Activated T-helper 1 cell treated with Interleukin-2 at 50 U/mL for 16 hours (primary cell): ENCODE measurements around the gene MINDY3.

Source experiments
- DNase-seq: peaks from one replicate; pipeline ENCODE4 v3.0.0-alpha.2; 2020; ENCODE audit warnings: low read depth

The MINDY3 gene

DNA sequence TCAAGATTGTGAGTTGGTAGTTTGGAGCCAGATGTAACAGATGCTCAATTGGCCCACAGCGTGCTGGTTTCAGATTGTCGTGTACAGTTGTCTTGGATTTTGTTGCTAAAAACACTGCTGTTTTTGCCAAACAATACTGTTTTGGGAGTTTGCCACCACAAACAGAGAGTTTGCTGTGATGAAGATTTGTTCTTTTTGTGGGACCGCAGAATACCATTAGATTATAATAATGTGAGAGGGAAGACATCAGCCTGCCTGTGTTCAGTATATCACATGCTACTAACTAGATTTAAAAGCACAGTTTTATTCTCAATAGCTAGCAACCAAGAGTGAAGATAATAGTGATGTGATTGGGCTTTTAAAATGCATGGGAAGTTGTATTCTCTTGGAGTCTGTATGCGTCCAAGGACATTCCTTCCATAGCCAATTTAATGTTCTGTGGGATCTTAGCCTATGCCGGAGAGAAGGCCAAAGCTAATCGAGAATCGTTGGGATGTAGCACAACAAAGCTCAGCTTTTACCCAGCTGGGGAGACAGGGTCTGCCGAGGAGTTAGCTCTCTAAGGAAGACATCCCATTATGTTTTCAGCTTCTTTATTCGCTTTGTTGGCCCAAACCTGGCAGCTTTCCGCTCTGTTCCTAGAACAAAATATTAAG is 121.9 kb downstream of the MINDY3 start:
- no peak for DNase-seq

DNA sequence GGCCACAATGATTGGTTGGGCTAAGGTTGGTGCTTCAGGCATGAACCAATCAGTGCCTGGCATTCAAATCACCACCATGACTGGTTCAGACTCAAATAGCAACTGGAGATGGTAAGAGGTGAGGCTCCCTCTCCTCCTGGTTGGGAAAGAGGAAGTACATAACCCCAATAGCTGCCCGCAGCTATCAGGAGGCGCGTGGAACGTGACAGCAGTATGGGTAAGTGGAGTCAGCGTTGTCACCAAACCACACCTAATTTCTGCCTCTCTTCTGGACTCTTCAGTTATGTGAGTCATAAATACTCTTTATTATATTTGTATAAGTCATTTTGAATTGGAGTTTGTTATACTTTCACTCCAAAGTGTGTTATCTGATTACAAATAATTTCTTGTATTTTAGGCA is 122.7 kb downstream of the MINDY3 start:
- no peak for DNase-seq

DNA sequence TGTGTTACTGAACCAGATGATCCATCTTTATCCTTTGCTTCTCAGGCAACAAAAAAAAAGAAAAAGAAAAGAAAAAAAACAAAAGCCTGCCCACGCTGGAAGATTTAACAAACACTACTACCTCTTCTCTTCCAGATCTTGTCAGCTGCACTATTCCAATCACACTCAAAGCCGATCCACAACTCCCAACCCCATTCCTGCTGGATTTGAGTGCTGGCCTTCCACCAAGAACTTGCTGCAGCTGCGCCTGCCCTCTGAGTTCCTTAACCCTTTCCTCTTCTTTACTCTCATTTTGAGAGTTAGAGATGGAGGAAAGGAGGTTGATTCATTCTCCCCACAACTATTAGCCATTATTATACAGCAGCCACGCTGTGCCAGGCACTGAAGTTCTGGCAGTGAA is 124.5 kb downstream of the MINDY3 start:
- DNase-seq = no peak

DNA sequence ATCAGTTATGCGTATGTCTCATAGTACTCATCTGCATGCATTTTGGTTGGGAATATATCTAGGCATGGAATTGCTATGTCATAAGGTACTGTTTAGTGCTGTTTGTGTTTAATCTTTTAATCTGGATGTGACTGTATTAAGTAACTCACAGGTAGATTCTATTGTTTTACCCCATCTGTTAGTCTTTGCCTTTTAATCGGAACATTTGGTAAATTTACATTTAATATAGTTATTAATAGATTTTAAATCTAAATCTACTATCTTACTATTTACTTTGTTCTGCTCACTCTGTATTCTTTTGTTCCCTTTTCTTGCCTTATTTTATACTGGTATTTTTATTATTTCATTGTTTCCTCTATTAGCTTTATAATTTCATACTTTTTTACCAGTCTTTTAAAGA is 130.0 kb downstream of the MINDY3 start:
- no peak for DNase-seq

DNA sequence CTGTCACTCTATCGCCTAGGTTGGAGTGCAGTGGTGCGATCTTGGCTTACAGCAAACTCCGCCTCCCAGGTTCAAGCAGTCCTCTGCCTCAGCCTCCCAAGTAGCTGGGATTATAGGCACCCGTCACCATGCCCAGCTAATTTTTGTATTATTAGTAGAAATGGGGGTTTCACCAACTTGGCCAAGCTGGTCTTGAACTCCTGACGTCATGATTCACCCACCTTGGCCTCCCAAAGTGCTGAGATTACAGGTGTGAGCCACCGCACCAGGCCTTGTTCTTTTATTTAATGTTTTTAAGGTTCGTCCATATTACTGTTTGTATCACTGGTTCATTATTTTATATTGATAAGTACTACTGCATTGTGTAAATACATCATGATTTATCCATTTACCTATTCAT is 130.4 kb downstream of the MINDY3 start:
- DNase-seq = no peak
